ENCODE measurements around the gene CARD9.

Gene CARD9

DNA sequence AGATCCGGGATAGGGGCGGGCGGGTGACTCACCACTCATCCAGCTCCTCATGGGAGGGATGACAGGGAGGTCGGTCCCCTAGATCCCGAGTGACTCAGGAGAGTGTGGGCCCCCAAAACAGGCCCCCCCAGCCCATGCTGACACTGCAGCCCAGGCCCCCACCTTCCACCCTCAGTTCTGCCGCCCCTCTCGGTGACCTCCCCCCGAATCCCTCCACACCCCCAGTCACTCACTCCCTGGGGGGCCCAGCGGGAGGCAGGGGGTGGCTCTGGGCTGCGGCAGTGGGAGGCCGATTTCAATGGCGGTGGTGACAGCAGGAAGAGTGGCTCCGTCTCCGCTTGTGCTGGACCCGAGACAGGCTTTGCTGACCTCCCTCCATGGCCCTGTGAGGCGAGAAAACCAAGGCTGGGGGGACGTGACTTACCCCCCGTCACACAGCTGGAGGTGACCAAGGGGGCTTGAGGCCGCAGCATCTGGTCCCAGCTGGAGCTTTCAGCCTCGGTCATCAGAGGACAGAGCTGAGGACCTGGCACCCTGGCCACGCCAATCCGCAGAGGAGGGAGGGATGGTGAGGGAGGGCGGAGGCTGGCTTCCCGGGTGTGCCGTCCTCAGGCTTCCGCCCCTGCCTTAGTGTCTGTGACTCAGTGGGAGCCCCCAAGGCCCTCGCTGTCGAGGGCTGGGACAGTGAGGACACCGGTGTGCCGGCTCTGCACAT is 37.2 kb downstream of the CARD9 start:
- Histone ChIP-seq H3K9ac (ENCODE audit: low read depth in 1 of 2, low read length in 2 of 2) (no peak overlapping the region), H3K27ac (ENCODE audit: low read depth in 2 of 2, low read length in 2 of 2) (peak overlapping the region in 1 of 2 donors; percentile 32), H3K4me1 (ENCODE audit: control insufficient read depth in 2 of 2, insufficient read depth in 2 of 2, low read length in 2 of 2) (no peaks in the 10 kb centered on the region), H3K9me3 (ENCODE audit: control insufficient read depth in 2 of 2, low read length in 2 of 2) (no peaks in the 10 kb centered on the region), H3K4me3 (ENCODE audit: low read length in 2 of 2) (no peak overlapping the region), H3K36me3 (ENCODE audit: control insufficient read depth in 2 of 2, insufficient read depth in 2 of 2, low read length in 2 of 2) (no peaks in the 10 kb centered on the region), H3K27me3 (ENCODE audit: control insufficient read depth in 2 of 2, insufficient read depth in 2 of 2, low read length in 2 of 2) (no peaks in the 10 kb centered on the region)

DNA sequence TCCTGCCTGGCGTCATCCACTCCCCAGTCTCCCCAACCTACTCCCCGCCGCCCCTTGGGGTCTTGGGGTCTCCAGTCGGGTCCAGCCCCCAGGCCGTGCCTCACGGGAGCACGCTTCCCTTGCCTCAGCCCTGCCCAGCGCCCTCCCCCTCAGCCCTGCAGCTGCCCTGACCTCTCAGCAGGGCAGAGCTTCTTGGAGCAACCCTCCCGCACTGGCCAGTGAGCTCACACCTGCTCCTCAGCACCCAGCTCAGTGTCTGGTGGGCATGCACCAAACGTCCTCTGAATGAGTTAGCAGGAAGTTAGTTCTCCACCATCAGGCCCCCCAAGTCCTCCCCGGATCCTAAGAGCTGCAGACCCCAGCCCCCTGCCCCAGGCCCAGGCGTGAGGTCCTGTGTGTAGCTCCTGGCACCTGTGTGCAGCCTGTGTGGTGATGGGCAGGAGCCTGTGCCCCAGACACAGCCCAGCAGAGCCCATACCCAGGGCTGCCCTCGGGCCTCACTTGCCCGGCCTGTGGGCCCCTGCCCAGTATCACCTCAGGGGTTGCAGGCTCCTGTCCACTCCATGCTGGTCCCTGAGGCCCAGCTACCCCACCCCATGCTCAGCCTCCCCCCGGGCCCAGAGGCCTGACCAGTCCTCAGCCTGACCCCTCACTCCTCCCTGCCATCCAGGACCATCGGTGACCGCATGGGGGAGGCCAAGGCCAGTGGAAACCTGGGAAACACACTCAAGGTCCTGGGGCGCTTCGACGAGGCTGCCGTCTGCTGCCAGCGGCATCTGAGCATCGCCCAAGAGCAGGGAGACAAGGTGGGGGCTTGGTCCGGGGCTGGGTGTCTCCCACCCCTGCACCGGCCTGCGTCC is 37.9 kb downstream of the CARD9 start:
- Histone ChIP-seq H3K27me3 (ENCODE audit: control insufficient read depth in 2 of 2, insufficient read depth in 2 of 2, low read length in 2 of 2) (no peaks in the 10 kb centered on the region), H3K27ac (ENCODE audit: low read depth in 2 of 2, low read length in 2 of 2) (peak overlapping the region in 1 of 2 donors; percentile 32), H3K4me3 (ENCODE audit: low read length in 2 of 2) (no peak overlapping the region), H3K9me3 (ENCODE audit: control insufficient read depth in 2 of 2, low read length in 2 of 2) (no peaks in the 10 kb centered on the region), H3K36me3 (ENCODE audit: control insufficient read depth in 2 of 2, insufficient read depth in 2 of 2, low read length in 2 of 2) (no peaks in the 10 kb centered on the region), H3K4me1 (ENCODE audit: control insufficient read depth in 2 of 2, insufficient read depth in 2 of 2, low read length in 2 of 2) (no peaks in the 10 kb centered on the region), H3K9ac (ENCODE audit: low read depth in 1 of 2, low read length in 2 of 2) (no peak overlapping the region)

GRCh38 chr9:136334541-136334940 is 38.9 kb downstream of the CARD9 start:
- H3K4me1 ChIP-seq (ENCODE audit: control insufficient read depth in 2 of 2, insufficient read depth in 2 of 2, low read length in 2 of 2), result no peaks in the 10 kb centered on the region
- no peak overlapping the region for H3K9ac ChIP-seq (ENCODE audit: low read depth in 1 of 2, low read length in 2 of 2)
- H3K27ac ChIP-seq (ENCODE audit: low read depth in 2 of 2, low read length in 2 of 2), result no peak overlapping the region
- no peaks in the 10 kb centered on the region for H3K36me3 ChIP-seq (ENCODE audit: control insufficient read depth in 2 of 2, insufficient read depth in 2 of 2, low read length in 2 of 2)
- H3K4me3 ChIP-seq (ENCODE audit: low read length in 2 of 2), result no peak overlapping the region
- H3K9me3 ChIP-seq (ENCODE audit: control insufficient read depth in 2 of 2, low read length in 2 of 2), result no peaks in the 10 kb centered on the region
- no peaks in the 10 kb centered on the region for H3K27me3 ChIP-seq (ENCODE audit: control insufficient read depth in 2 of 2, insufficient read depth in 2 of 2, low read length in 2 of 2)

DNA sequence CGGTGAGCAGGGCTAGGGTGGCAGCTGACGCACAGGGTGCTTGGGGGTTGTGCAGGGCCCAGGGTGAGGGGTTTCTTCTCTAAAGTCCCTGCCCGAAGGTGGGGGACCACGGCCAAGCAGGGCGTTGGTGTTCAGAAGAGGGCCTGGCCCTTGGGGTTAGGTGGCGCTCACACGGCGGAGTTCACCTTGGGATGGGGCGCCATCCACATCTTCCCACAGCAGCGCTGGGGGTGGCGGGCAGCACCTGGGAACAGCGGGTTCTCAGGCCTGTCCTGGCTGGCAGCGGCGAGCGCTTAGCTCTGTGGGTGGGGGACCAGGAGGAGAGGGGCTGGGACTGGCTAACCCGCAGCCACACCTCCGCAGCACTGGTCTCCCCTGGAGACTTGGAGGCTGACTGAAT is 40.0 kb downstream of the CARD9 start:
- no peak overlapping the region for H3K27ac ChIP-seq (ENCODE audit: low read depth in 2 of 2, low read length in 2 of 2)

GRCh38 chr9:136333045-136333444 is 40.4 kb downstream of the CARD9 start:
- H3K4me3 ChIP-seq (ENCODE audit: low read length in 2 of 2), result no peak overlapping the region
- peaks cover 2 to 3% of the 10 kb centered on the region in 2 donors for H3K27me3 ChIP-seq (ENCODE audit: control insufficient read depth in 2 of 2, insufficient read depth in 2 of 2, low read length in 2 of 2)
- no peaks in the 10 kb centered on the region for H3K36me3 ChIP-seq (ENCODE audit: control insufficient read depth in 2 of 2, insufficient read depth in 2 of 2, low read length in 2 of 2)
- no peak overlapping the region for H3K9ac ChIP-seq (ENCODE audit: low read depth in 1 of 2, low read length in 2 of 2)
- H3K9me3 ChIP-seq (ENCODE audit: control insufficient read depth in 2 of 2, low read length in 2 of 2), result no peaks in the 10 kb centered on the region
- peaks cover 0 to 5% of the 10 kb centered on the region in 2 donors for H3K4me1 ChIP-seq (ENCODE audit: control insufficient read depth in 2 of 2, insufficient read depth in 2 of 2, low read length in 2 of 2)
- H3K27ac ChIP-seq (ENCODE audit: low read depth in 2 of 2, low read length in 2 of 2), result no peak overlapping the region

More for the DNA sequence above, 40.0 kb downstream of the CARD9 start:
- no peaks in the 10 kb centered on the region for H3K9me3 ChIP-seq (ENCODE audit: control insufficient read depth in 2 of 2, low read length in 2 of 2)
- H3K4me3 ChIP-seq (ENCODE audit: low read length in 2 of 2), result no peak overlapping the region
- no peaks in the 10 kb centered on the region for H3K36me3 ChIP-seq (ENCODE audit: control insufficient read depth in 2 of 2, insufficient read depth in 2 of 2, low read length in 2 of 2)
- no peak overlapping the region for H3K9ac ChIP-seq (ENCODE audit: low read depth in 1 of 2, low read length in 2 of 2)
- H3K27me3 ChIP-seq (ENCODE audit: control insufficient read depth in 2 of 2, insufficient read depth in 2 of 2, low read length in 2 of 2), result no peaks in the 10 kb centered on the region
- peaks cover 0 to under 1% of the 10 kb centered on the region in 2 donors for H3K4me1 ChIP-seq (ENCODE audit: control insufficient read depth in 2 of 2, insufficient read depth in 2 of 2, low read length in 2 of 2)

DNA sequence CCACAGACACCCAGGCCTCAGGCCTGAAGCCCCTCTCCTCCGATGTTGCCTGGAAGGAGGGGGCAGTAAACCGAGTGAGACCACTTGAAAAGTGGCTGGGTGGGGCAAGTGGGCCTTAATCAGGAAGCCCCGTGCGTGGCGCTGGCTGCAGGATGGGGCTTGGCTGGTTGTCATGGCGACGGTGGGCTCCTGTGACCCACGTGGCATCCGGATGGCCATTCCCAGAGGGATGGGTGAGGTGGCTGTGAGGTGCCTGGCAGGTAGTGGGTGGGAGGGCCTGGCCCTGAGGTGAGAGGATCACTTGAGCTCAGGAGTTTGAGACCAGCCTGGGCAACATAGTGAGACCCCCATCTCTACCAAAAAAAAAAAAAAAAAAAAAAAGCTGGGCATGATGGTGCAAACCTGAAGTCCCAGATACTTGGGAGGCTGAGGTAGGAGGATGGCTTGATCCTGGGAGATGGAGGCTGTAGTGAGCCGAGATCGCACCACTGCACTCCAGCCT is 40.9 kb downstream of the CARD9 start:
- Histone ChIP-seq H3K4me3 (ENCODE audit: low read length in 2 of 2) (no peak overlapping the region), H3K9me3 (ENCODE audit: control insufficient read depth in 2 of 2, low read length in 2 of 2) (no peaks in the 10 kb centered on the region), H3K4me1 (ENCODE audit: control insufficient read depth in 2 of 2, insufficient read depth in 2 of 2, low read length in 2 of 2) (peaks cover 0 to 6% of the 10 kb centered on the region in 2 donors)

GRCh38 chr9:136331556-136332481 is 41.6 kb downstream of the CARD9 start:
- Histone ChIP-seq H3K4me1 (ENCODE audit: control insufficient read depth in 2 of 2, insufficient read depth in 2 of 2, low read length in 2 of 2) (peaks cover 2 to 8% of the 10 kb centered on the region in 2 donors), H3K9me3 (ENCODE audit: control insufficient read depth in 2 of 2, low read length in 2 of 2) (no peaks in the 10 kb centered on the region)

More for the DNA sequence above, 40.9 kb downstream of the CARD9 start:
- Histone ChIP-seq H3K9ac (ENCODE audit: low read depth in 1 of 2, low read length in 2 of 2) (no peak overlapping the region), H3K36me3 (ENCODE audit: control insufficient read depth in 2 of 2, insufficient read depth in 2 of 2, low read length in 2 of 2) (no peaks in the 10 kb centered on the region), H3K27me3 (ENCODE audit: control insufficient read depth in 2 of 2, insufficient read depth in 2 of 2, low read length in 2 of 2) (peaks cover 4 to 5% of the 10 kb centered on the region in 2 donors), H3K27ac (ENCODE audit: low read depth in 2 of 2, low read length in 2 of 2) (no peak overlapping the region)

DNA sequence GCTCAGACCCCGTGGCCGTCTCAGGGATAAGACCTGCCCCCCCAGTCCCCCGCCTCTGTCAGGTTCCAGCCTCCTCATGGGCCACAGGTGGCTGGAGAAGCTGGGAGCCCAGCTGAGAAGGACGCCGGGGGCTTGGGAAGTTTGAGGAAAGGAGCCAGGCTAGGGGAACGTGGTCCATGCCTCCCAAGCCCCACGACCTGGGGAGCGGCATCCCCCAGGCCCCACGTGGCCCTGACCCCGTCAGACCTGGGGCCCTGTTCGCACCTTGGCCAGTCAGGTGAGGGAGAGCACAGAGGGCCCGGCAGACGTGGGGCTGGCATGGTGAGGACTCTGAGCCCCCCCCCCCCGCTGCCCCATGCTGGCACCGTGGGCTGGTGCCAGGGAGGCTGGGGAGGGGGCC is 42.4 kb downstream of the CARD9 start:
- Histone ChIP-seq H3K9me3 (ENCODE audit: control insufficient read depth in 2 of 2, low read length in 2 of 2) (no peaks in the 10 kb centered on the region), H3K27me3 (ENCODE audit: control insufficient read depth in 2 of 2, insufficient read depth in 2 of 2, low read length in 2 of 2) (peaks cover 4 to 13% of the 10 kb centered on the region in 2 donors), H3K4me3 (ENCODE audit: low read length in 2 of 2) (no peak overlapping the region), H3K27ac (ENCODE audit: low read depth in 2 of 2, low read length in 2 of 2) (no peak overlapping the region), H3K36me3 (ENCODE audit: control insufficient read depth in 2 of 2, insufficient read depth in 2 of 2, low read length in 2 of 2) (no peaks in the 10 kb centered on the region), H3K4me1 (ENCODE audit: control insufficient read depth in 2 of 2, insufficient read depth in 2 of 2, low read length in 2 of 2) (peaks cover 6 to 11% of the 10 kb centered on the region in 2 donors), H3K9ac (ENCODE audit: low read depth in 1 of 2, low read length in 2 of 2) (no peak overlapping the region)

More at GRCh38 chr9:136331556-136332481, 41.6 kb downstream of the CARD9 start:
- Histone ChIP-seq H3K36me3 (ENCODE audit: control insufficient read depth in 2 of 2, insufficient read depth in 2 of 2, low read length in 2 of 2) (no peaks in the 10 kb centered on the region), H3K4me3 (ENCODE audit: low read length in 2 of 2) (no peak overlapping the region), H3K9ac (ENCODE audit: low read depth in 1 of 2, low read length in 2 of 2) (no peak overlapping the region), H3K27me3 (ENCODE audit: control insufficient read depth in 2 of 2, insufficient read depth in 2 of 2, low read length in 2 of 2) (peaks cover 4 to 7% of the 10 kb centered on the region in 2 donors), H3K27ac (ENCODE audit: low read depth in 2 of 2, low read length in 2 of 2) (no peak overlapping the region)

- Histone ChIP-seq H3K36me3 (ENCODE audit: control insufficient read depth in 2 of 2, insufficient read depth in 2 of 2, low read length in 2 of 2) (no peaks in the 10 kb centered on the region), H3K27me3 (ENCODE audit: control insufficient read depth in 2 of 2, insufficient read depth in 2 of 2, low read length in 2 of 2) (peaks cover 4 to 19% of the 10 kb centered on the region in 2 donors), H3K9ac (ENCODE audit: low read depth in 1 of 2, low read length in 2 of 2) (no peak overlapping the region), H3K4me3 (ENCODE audit: low read length in 2 of 2) (no peak overlapping the region), H3K4me1 (ENCODE audit: control insufficient read depth in 2 of 2, insufficient read depth in 2 of 2, low read length in 2 of 2) (peaks cover 6 to 11% of the 10 kb centered on the region in 2 donors), H3K9me3 (ENCODE audit: control insufficient read depth in 2 of 2, low read length in 2 of 2) (no peaks in the 10 kb centered on the region), H3K27ac (ENCODE audit: low read depth in 2 of 2, low read length in 2 of 2) (no peak overlapping the region)
Measured at GRCh38 chr9:136330406-136330990, 43.0 kb downstream of the CARD9 start.

All from mucosa of rectum (tissue), 2 donors.